Right atrium auricular region (tissue), 2 donors: ENCODE measurements around the gene TGM4. TPM values are rescaled to one million over a fixed set of nuclear protein-coding genes. Genes with fewer than 3 reads are reported as not detected.

Experiments used
- DNase-seq: peaks from one replicate; pipeline ENCODE4 v3.0.0-alpha.2; 2019; ENCODE audit warnings: low spot score
- H3K27ac ChIP-seq, 2 donors: fragments of 200-600 bp; sonication (generic); 1 replicate in 1 of 2; 2 replicates in 1 of 2; pipeline ENCODE4 v1.5.1; 2016 to 2019
- H3K27me3 ChIP-seq, 2 donors: fragments of 200-600 bp; sonication (generic); one replicate each; pipeline versions ENCODE4 v1.5.1 to v1.6.0; 2017 to 2019
- H3K36me3 ChIP-seq: fragments of 200-600 bp; sonication (generic); one replicate; pipeline ENCODE4 v1.5.1; 2016
- H3K4me1 ChIP-seq, 2 donors: fragments of 200-600 bp; sonication (generic); one replicate each; pipeline versions ENCODE4 v1.5.1 to v1.6.0; 2017 to 2019
- H3K4me3 ChIP-seq, 2 donors: fragments of 200-600 bp; sonication (generic); 1 replicate in 1 of 2; 2 replicates in 1 of 2; pipeline ENCODE4 v1.5.1; 2017 to 2019; ENCODE audit warnings: mild to moderate bottlenecking in 1 of 2, moderate library complexity in 1 of 2
- H3K9me3 ChIP-seq, 2 donors: fragments of 200-600 bp; sonication (generic); one replicate each; pipeline ENCODE4 v1.5.1; 2019
- CTCF ChIP-seq, 2 donors: fragments of 200-600 bp; sonication (generic); IDR thresholded peaks; one replicate each; pipeline ENCODE4 v1.5.1; 2019; ENCODE audit warnings: antibody characterized with exemption in 2 of 2
- total RNA-seq, 2 donors: library from RNA; depleted of rRNA; stranded (reverse); fragments of >200 nt; gene quantifications; one replicate each; pipeline ENCODE4 v1.1.0, GENCODE V29; 2016

The TGM4 gene
- total RNA-seq, 2 donors from 2014 or later = not detected

GRCh38 chr3:44860117-44860516 lies 14.3 kb upstream of the TGM4 start:
- DNase-seq = no peak
- Histone ChIP-seq H3K4me3 (no peak overlapping the region), H3K36me3 (no peaks in the 10 kb centered on the region), H3K4me1 (peaks cover 0 to 17% of the 10 kb centered on the region in 2 donors), H3K27me3 (no peaks in the 10 kb centered on the region), H3K27ac (no peak overlapping the region), H3K9me3 (no peaks in the 10 kb centered on the region)
- no peak for TF ChIP-seq CTCF (IDR thresholded peaks at IDR 0.05)

- DNase-seq = peak; percentile 89
- Histone ChIP-seq H3K4me3 (peak within 1 kb of the TSS; percentile 62 to 70), H3K4me1 (peaks cover 0 to 17% of the 10 kb centered on the region in 2 donors), H3K27me3 (no peaks in the 10 kb centered on the region), H3K9me3 (no peaks in the 10 kb centered on the region), H3K36me3 (no peaks in the 10 kb centered on the region), H3K27ac (peak within 1 kb of the TSS; percentile 92 to 94)
- peak; percentile 6 to 50 for TF ChIP-seq CTCF (IDR thresholded peaks at IDR 0.05)
Observed at GRCh38 chr3:44861412-44862225, 12.8 kb upstream of the TGM4 start, which contains the start of gene TMEM42. Gene TMEM42 (plus strand): TSS chr3:44861912. CDS start chr3:44861925, 13 bp downstream.

GRCh38 chr3:44862226-44862637 lies 12.2 kb upstream of the TGM4 start:
- TF ChIP-seq CTCF (IDR thresholded peaks at IDR 0.05) = no peak
- peaks cover 0 to 17% of the 10 kb centered on the region in 2 donors for H3K4me1 ChIP-seq
- no peak for DNase-seq
- no peaks in the 10 kb centered on the region for H3K36me3 ChIP-seq
- no peaks in the 10 kb centered on the region for H3K9me3 ChIP-seq
- peak overlapping the region; percentile 92 to 94 for H3K27ac ChIP-seq
- H3K4me3 ChIP-seq = peak overlapping the region; percentile 62 to 70
- H3K27me3 ChIP-seq = no peaks in the 10 kb centered on the region

- H3K27me3 ChIP-seq = no peaks in the 10 kb centered on the region
- no peak overlapping the region for H3K27ac ChIP-seq
- no peak for TF ChIP-seq CTCF (IDR thresholded peaks at IDR 0.05)
- no peak for DNase-seq
- H3K4me3 ChIP-seq = no peak overlapping the region
- H3K9me3 ChIP-seq = no peaks in the 10 kb centered on the region
- H3K36me3 ChIP-seq = no peaks in the 10 kb centered on the region
- H3K4me1 ChIP-seq = peaks cover 0 to 17% of the 10 kb centered on the region in 2 donors
Observed at GRCh38 chr3:44865272-44866035, 9.0 kb upstream of the TGM4 start.

GRCh38 chr3:44867421-44868111 lies 6.8 kb upstream of the TGM4 start:
- no peak for TF ChIP-seq CTCF (IDR thresholded peaks at IDR 0.05)
- H3K27me3 ChIP-seq = no peaks in the 10 kb centered on the region
- no peaks in the 10 kb centered on the region for H3K36me3 ChIP-seq
- peaks cover 0 to 8% of the 10 kb centered on the region in 2 donors for H3K4me1 ChIP-seq
- DNase-seq = no peak
- H3K9me3 ChIP-seq = no peaks in the 10 kb centered on the region
- no peak overlapping the region for H3K4me3 ChIP-seq
- H3K27ac ChIP-seq = no peak overlapping the region
